Head of caudate nucleus (tissue), 42 donors: ENCODE measurements around the gene DNAH9.
A peak's percentile ranks its signal among the peaks of the same experiment; 100 is the strongest.

Experiments
- DNase-seq, 42 donors: peaks; one replicate each; pipeline versions ENCODE4 v3.0.0 to v3.0.0-alpha.2; 2020 to 2021; ENCODE audit warnings: mixed read lengths in 7 of 42
- intact Hi-C: fragments of 100-400 bp; cut with DNase I; formaldehyde crosslinking; loops from one replicate; pipeline ENCODE4 v1.15.0; 2022

Gene DNAH9

GRCh38 chr17:11598274-11599221 is at the start of gene DNAH9:
Gene DNAH9 (plus strand): TSS chr17:11598470. CDS start chr17:11598499, 29 bp downstream.
- intact Hi-C loops: no loop called here
- peak; percentile 81 to 99 (median 95) for DNase-seq

DNA sequence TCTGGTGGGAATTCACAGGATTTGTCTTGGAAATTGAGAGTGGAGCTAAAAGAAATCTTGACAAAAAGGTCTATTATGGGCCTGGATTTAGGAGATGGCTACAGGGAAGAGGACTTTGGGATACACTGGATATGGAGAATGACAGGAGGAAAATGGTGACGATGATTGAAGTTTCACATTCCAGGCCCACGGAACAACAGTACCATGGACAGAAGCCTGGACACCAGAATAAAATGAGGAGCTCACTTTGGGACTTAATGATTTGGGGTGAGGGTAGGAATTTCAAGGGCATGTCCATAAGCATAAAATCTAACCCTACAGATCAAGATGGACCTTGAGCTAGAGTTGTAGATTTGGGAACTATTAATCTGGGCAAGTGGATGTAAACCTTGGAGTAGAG is 47.8 kb upstream of the DNAH9 start:
- DNase-seq: no peak
- intact Hi-C loops: no loop called here

GRCh38 chr17:11551442-11551841 is 46.8 kb upstream of the DNAH9 start:
- peak in 1 of 42 donors; percentile 40 for DNase-seq
- intact Hi-C loops: no loop called here

DNA sequence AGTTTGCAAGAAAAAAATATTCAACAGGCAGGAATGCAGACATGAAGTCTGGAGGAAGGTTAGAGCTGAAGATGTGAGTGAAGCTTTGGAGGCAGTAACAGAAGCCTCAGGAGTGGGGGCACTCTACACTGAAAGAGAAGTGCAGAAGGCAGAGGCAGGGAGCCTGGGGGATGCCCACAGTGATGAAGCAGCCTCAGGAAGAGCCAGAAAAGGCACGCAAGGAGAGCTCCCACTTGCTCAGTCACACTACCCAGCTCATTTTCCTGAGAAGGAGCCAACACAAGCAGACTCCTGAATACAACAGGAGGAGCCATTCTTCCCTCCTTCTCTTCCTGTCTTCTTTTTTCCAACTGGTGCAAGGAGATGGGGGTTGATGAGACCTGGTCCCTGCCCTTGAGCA is 45.1 kb upstream of the DNAH9 start:
- intact Hi-C loops: no loop called here
- no peak for DNase-seq

- DNase-seq: no peak
- intact Hi-C loops: no loop called here
Measured at GRCh38 chr17:11554042-11554441, 44.2 kb upstream of the DNAH9 start.

DNA sequence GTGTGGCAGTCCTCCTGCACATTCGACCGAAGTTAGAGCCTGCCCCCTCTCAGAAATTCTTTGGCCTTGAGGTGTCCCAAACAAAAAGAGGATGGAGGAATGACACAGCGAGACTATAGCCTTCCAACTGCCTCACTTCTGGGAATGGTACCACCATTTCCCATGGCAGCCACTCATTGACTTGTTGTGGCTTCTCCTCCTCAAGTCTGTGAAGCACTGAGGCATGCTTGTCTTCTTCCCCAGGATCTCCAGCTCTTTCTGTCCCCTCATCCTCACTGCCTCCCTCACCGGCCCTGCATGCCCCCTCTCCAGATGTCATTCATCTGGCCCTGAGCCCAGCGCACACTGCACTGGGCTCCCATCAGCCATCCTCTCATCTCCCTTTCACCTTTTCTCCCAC is 43.7 kb upstream of the DNAH9 start:
- intact Hi-C loops: no loop called here
- no peak for DNase-seq

DNA sequence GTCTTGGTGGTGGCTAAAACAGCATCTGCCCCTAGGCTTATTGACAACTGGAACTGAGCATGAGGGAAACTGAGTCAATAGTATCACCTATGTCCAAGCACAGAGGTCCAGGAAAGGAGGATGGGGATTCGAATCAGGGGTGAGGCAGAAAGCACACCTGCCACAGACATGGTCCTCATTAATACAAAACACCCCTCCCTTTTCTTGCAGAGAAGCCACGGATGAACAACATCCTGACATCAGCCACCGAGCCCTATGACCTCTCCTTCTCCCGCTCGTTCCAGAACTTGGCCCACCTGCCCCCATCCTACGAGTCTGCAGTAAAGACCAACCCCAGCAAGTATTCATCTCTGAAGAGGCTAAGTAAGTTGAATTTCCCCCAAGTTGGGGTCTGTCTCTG is 42.7 kb upstream of the DNAH9 start:
- DNase-seq: no peak
- intact Hi-C loops: no loop called here

- intact Hi-C loops: no loop called here
- DNase-seq: no peak
Measured at GRCh38 chr17:11557727-11558452, 40.4 kb upstream of the DNAH9 start.

GRCh38 chr17:11558681-11559234 is 39.5 kb upstream of the DNAH9 start:
- no peak for DNase-seq
- intact Hi-C loops: no loop called here

DNA sequence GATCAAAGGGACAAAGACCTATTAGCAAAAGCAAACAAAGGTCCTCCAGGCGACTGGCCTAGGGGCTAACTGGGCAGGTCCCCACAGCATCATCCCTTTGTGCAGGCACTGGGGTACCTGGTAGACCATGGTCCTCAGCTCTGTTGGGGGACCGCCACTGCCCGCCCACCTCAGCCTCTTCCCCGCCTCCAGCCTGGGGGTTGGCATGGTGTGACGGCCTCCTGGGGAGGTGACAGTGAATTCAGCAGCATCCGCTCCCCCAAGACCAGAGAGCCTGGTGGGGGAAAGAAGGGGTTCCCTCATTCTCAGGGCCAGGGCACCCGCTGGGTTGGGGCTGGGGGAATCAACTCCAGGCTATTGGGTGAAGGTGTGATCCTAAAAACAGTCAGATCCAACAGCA is 38.7 kb upstream of the DNAH9 start:
- no peak for DNase-seq
- intact Hi-C loops: no loop called here

DNA sequence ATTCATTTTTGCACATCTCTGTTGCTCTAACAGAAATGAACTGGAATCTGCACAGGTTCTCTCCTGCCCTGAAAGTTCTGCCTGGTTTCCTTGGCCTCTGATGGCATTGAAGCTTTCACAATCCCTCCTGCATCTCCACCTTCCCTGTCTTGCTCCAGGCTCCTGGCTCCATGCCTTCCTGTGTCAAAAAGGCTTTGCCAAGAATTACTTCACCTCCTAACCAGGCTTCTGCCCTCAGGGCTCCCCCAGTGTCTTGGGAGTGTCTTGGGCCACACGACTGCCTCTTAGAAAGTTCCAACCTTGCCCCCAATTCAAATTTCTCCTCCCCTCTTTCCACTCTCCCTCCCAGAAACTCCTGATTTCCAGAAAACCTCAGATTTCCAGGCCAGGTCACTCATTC is 37.0 kb upstream of the DNAH9 start:
- intact Hi-C loops: no loop called here

GRCh38 chr17:11561702-11562101 is 36.6 kb upstream of the DNAH9 start:
- intact Hi-C loops: no loop called here
- no peak for DNase-seq

More for the DNA sequence above, 37.0 kb upstream of the DNAH9 start:
- no peak for DNase-seq

GRCh38 chr17:11564589-11565380 is 33.5 kb upstream of the DNAH9 start:
- DNase-seq: peak in 4 of 42 donors; percentile 3 to 54 (median 12)
- intact Hi-C loops: no loop called here

- intact Hi-C loops: no loop called here
- DNase-seq: no peak
Measured at GRCh38 chr17:11565591-11565990, 32.7 kb upstream of the DNAH9 start.

DNA sequence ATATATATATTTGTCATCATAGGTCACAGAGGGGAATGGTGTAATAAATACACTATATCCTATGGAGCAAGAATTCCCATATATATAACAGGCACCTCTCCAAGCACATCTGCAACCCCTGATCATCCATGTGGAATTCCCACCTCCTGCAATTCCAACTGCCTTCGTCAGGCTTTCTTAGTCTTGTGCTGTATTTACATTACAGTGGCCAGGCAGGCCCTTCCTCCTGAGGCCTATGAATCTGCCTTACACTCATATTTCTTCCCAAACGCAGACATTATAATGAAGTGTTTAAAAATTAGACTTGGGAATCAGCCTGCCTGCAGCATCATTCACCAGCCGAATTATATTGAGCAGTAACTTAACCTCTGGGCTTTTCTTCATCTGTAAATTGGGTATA is 19.3 kb upstream of the DNAH9 start:
- intact Hi-C loops: no loop called here
- no peak for DNase-seq

DNA sequence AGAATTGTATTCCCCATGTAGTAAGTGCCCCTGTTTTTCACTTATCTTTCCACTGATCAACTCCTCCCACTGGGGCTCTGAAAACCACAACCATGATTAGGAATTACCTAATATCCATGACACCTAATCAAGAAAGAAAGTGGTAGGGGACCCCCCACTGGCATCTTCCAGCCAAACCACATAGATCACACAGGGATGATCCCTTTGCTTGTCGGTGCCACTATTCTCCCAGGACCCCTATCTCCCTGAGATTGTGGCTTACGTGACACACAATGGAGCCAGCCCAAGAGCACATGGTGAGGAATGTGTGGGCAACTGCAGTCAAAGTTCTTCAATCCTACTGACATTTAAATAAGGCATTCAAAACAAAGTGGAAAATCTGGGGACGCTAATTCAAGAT is 17.6 kb upstream of the DNAH9 start:
- no peak for DNase-seq
- intact Hi-C loops: loop anchor here (10.0 kb wide), 1 partner anchor 54 kb away; no protein-coding TSS in a partner anchor

GRCh38 chr17:11582217-11582616 is 16.1 kb upstream of the DNAH9 start:
- intact Hi-C loops: loop anchor here (10.0 kb wide), 1 partner anchor 53 kb away; no protein-coding TSS in a partner anchor
- no peak for DNase-seq

DNA sequence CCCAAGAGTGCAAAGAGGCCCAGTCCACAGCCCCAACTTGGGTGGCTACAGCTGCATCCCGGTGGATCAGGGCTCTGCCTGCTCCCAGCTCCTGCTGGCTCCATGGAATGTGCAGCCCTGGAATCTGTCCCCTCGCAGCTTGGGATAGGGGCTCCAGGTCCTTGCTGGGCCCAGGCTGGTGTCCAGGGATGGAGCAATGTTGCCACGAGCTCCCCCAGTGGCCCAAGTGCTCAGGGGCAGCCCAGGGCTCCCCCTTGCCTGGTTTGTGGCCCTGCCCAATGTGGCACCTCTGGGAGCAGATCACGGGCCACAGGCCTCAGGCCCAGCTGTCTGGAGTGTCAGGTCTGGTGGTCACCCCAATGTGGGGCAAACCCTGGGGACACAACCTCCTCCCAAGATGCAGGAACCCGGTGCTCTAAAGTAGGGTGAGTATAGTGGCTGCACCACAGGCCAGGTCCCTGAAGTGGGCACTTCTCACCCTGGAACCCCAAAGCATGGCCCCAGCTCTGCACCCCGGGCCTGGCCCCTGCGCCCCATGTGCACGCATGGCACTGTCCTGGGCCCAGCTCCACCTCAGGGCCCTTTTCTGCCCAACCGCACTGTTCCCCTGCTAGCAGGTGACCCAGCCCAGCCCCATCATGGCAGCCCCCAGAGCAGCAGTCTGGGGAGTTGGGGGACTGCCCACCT is 14.8 kb upstream of the DNAH9 start:
- no peak for DNase-seq
- intact Hi-C loops: loop anchor here (10.0 kb wide), 1 partner anchor 51 kb away; no protein-coding TSS in a partner anchor
